Measurements from ENCODE around the gene SPRR2D. TPM values are rescaled to one million over a fixed set of nuclear protein-coding genes. Genes with fewer than 3 reads are reported as not detected.
"Not testable (repeated sequence)": the region's sequence is repeated elsewhere in the genome, so short reads cannot be mapped to it uniquely, and the experiment has no call there.

Gene SPRR2D
- total RNA-seq, 1 donor from 2014 or later: not detected

DNA sequence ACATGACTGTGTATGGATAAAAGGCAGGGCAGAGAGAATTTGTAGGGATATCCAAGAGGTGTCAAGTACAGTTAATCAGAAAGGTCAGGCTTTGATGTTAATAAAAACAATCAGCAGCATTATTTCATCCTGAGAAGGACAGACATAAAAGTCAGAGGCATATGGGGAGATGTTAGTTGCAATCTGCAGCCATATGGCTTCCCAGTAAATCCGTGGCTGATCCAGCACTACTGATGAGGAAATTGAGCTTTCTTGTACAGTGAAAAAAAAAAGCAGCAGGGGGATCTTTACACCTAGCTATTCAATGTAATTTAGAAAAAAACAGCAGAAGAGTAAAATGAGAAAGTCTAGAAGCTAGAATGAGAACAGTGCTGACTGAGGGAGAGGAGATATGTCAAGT is 12.2 kb downstream of the SPRR2D start:
- Mint-ChIP-seq H3K4me3 (ENCODE audit: unreplicated experiment) (no peak overlapping the region), H3K9me3 (ENCODE audit: unreplicated experiment) (peaks cover 8% of the 10 kb centered on the region), H3K27me3 (ENCODE audit: unreplicated experiment) (no peaks in the 10 kb centered on the region), H3K36me3 (ENCODE audit: unreplicated experiment) (no peaks in the 10 kb centered on the region), H3K27ac (ENCODE audit: unreplicated experiment) (no peak overlapping the region), H3K4me1 (ENCODE audit: unreplicated experiment) (no peaks in the 10 kb centered on the region)
- TF ChIP-seq CTCF (IDR thresholded peaks at IDR 0.05): no peak
- no peak for DNase-seq (ENCODE audit: extremely low spot score, unreplicated experiment)

- Mint-ChIP-seq H3K4me3 (ENCODE audit: unreplicated experiment) (no peak overlapping the region), H3K9me3 (ENCODE audit: unreplicated experiment) (peaks cover 8% of the 10 kb centered on the region), H3K36me3 (ENCODE audit: unreplicated experiment) (no peaks in the 10 kb centered on the region), H3K27ac (ENCODE audit: unreplicated experiment) (no peak overlapping the region), H3K4me1 (ENCODE audit: unreplicated experiment) (no peaks in the 10 kb centered on the region), H3K27me3 (ENCODE audit: unreplicated experiment) (no peaks in the 10 kb centered on the region)
- no peak for DNase-seq (ENCODE audit: extremely low spot score, unreplicated experiment)
- TF ChIP-seq CTCF (IDR thresholded peaks at IDR 0.05): no peak
Observed at GRCh38 chr1:153025797-153026196, 15.1 kb downstream of the SPRR2D start.

DNA sequence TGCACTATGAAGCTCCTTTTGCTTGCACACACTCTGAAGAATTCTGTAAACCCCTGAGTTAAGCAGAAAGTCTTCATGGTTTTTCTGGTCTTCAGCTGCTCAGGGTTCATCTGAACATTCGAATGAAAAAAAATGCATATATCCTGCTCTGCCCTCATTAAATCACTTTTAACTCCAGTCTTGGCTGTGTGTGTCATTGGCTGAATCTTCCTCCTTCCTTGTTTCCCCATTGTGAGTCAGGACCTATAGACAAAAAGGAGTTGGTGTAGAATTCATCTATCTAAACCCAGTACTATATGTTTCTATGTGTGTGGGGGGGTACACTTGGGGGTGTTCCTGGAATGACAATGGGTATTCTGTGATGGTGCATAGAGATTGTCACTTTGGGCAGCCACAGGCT is 16.5 kb downstream of the SPRR2D start:
- Mint-ChIP-seq H3K4me3 (ENCODE audit: unreplicated experiment) (no peak overlapping the region), H3K27me3 (ENCODE audit: unreplicated experiment) (no peaks in the 10 kb centered on the region), H3K9me3 (ENCODE audit: unreplicated experiment) (peaks cover 8% of the 10 kb centered on the region), H3K36me3 (ENCODE audit: unreplicated experiment) (no peaks in the 10 kb centered on the region), H3K4me1 (ENCODE audit: unreplicated experiment) (no peaks in the 10 kb centered on the region), H3K27ac (ENCODE audit: unreplicated experiment) (no peak overlapping the region)
- no peak for TF ChIP-seq CTCF (IDR thresholded peaks at IDR 0.05)
- DNase-seq (ENCODE audit: extremely low spot score, unreplicated experiment): no peak

DNA sequence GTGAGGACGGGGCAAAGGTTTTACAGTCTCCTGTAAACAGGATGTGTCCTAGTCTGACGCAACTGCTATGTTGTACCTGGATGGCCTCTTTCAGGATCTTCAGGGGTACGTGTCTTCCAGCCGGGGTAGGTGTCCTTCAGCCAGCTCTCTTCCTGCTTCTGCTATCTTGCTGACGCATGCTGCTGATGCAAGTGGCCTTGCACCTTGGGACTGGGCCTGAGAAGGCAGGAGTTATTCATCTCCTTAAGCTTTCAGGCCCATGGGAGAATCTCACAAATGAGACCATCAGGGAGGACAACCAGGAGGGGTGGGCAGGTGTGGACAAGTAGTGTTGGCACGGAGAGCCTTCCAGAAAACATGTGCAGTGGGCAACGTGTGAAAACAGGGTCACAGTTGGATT is 17.8 kb downstream of the SPRR2D start:
- Mint-ChIP-seq H3K36me3 (ENCODE audit: unreplicated experiment) (no peaks in the 10 kb centered on the region), H3K4me1 (ENCODE audit: unreplicated experiment) (no peaks in the 10 kb centered on the region), H3K27me3 (ENCODE audit: unreplicated experiment) (no peaks in the 10 kb centered on the region), H3K27ac (ENCODE audit: unreplicated experiment) (no peak overlapping the region), H3K9me3 (ENCODE audit: unreplicated experiment) (no peaks in the 10 kb centered on the region), H3K4me3 (ENCODE audit: unreplicated experiment) (no peak overlapping the region)
- DNase-seq (ENCODE audit: extremely low spot score, unreplicated experiment): no peak
- no peak for TF ChIP-seq CTCF (IDR thresholded peaks at IDR 0.05)

GRCh38 chr1:153022340-153022739 is 18.6 kb downstream of the SPRR2D start:
- not testable (repeated sequence) for H3K27me3 Mint-ChIP-seq (ENCODE audit: unreplicated experiment); H3K9me3 Mint-ChIP-seq (ENCODE audit: unreplicated experiment); H3K27ac Mint-ChIP-seq (ENCODE audit: unreplicated experiment); H3K4me1 Mint-ChIP-seq (ENCODE audit: unreplicated experiment); H3K4me3 Mint-ChIP-seq (ENCODE audit: unreplicated experiment); DNase-seq (ENCODE audit: extremely low spot score, unreplicated experiment); H3K36me3 Mint-ChIP-seq (ENCODE audit: unreplicated experiment)

DNA sequence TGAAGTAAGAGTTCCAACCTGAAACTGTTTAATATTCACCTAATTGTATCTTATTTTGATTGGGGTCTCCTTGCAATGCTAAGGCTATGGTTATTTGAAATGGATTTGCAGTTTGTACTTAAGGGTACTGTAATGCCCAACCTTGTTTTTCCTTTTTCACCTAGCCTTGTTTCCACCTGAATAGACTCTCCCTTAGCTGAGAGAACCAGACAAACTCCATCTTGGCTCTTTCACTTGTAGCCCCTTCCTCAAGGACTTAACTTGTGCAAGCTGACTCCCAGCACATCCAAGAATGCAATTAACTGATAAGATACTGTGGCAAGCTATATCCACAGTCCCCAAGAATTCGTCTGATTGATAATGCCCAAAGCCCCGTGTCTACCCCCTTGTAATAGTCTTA is 19.1 kb downstream of the SPRR2D start:
- H3K36me3 Mint-ChIP-seq (ENCODE audit: unreplicated experiment); DNase-seq (ENCODE audit: extremely low spot score, unreplicated experiment); H3K9me3 Mint-ChIP-seq (ENCODE audit: unreplicated experiment); H3K27me3 Mint-ChIP-seq (ENCODE audit: unreplicated experiment); H3K4me1 Mint-ChIP-seq (ENCODE audit: unreplicated experiment); H3K27ac Mint-ChIP-seq (ENCODE audit: unreplicated experiment); H3K4me3 Mint-ChIP-seq (ENCODE audit: unreplicated experiment): not testable (repeated sequence)

GRCh38 chr1:153011235-153011758 is 29.6 kb downstream of the SPRR2D start:
- not testable (repeated sequence) for H3K4me3 Mint-ChIP-seq (ENCODE audit: unreplicated experiment); H3K36me3 Mint-ChIP-seq (ENCODE audit: unreplicated experiment); H3K27me3 Mint-ChIP-seq (ENCODE audit: unreplicated experiment); H3K27ac Mint-ChIP-seq (ENCODE audit: unreplicated experiment); H3K4me1 Mint-ChIP-seq (ENCODE audit: unreplicated experiment); DNase-seq (ENCODE audit: extremely low spot score, unreplicated experiment)
- peaks cover 17% of the 10 kb centered on the region for H3K9me3 Mint-ChIP-seq (ENCODE audit: unreplicated experiment)

All from osteocyte (in vitro differentiated cells).